ENCODE data around the gene BTG3. TPM values are rescaled to one million over a fixed set of nuclear protein-coding genes. Genes with fewer than 3 reads are reported as not detected.

Gene BTG3
- total and polyA plus RNA-seq, 10 of the 15 experiments (the other 5 are each of a cell fraction or from before 2014, with no cell fraction given): 15.7 to 74.4 (median 34.8) TPM

- TF ChIP-seq RAD21 (IDR thresholded peaks at IDR 0.05; ENCODE audit: insufficient read depth, low read depth, low read length) (no peak), SIX5 (IDR thresholded peaks at IDR 0.05; ENCODE audit: low read depth, low read length, severe bottlenecking) (no peak), E2F4 (IDR thresholded peaks at IDR 0.05; ENCODE audit: low read depth, low read length) (no peak), SUZ12 (IDR thresholded peaks at IDR 0.05; ENCODE audit: unreplicated experiment) (no peak), ZBED1 (IDR thresholded peaks at IDR 0.05; ENCODE audit: borderline replicate concordance) (no peak), NR2C2 (IDR thresholded peaks at IDR 0.05; ENCODE audit: borderline replicate concordance, control insufficient read depth, insufficient read length, low read depth) (no peak)
Measured at GRCh38 chr21:17651526-17651925, 38.8 kb upstream of the BTG3 start (continued).

GRCh38 chr21:17650292-17650691 is 37.6 kb upstream of the BTG3 start:
- CTCF ChIA-PET: no interaction called here
- Histone ChIP-seq H3K4me2 (ENCODE audit: control insufficient read depth, insufficient read depth) (no peak overlapping the region), H3K9ac (ENCODE audit: control insufficient read depth, insufficient read depth, low read length) (no peak overlapping the region), H3K9me3 (replicated peaks; ENCODE audit: control insufficient read depth, insufficient read depth, low read length) (no peaks in the 10 kb centered on the region), H3K36me3 (ENCODE audit: control insufficient read depth in 2 of 2, insufficient read depth in 2 of 2, low read length in 1 of 2) (no peaks in the 10 kb centered on the region), H3K27ac (ENCODE audit: control insufficient read depth, insufficient read depth) (no peak overlapping the region), H3K79me2 (ENCODE audit: control insufficient read depth, insufficient read depth, low read length) (no peaks in the 10 kb centered on the region), H4K20me1 (ENCODE audit: control insufficient read depth, insufficient read depth) (no peaks in the 10 kb centered on the region), H3K27me3 (replicated peaks in 1 of 2; ENCODE audit: control insufficient read depth in 2 of 2, insufficient read depth in 2 of 2, low read length in 1 of 2) (no peaks in the 10 kb centered on the region), H2AFZ (ENCODE audit: control insufficient read depth, low read depth, low read length) (no peak overlapping the region), H3K4me3 (no peak overlapping the region), H3K4me1 (ENCODE audit: control insufficient read depth, insufficient read depth, low read length) (no peaks in the 10 kb centered on the region)
- WGBS (ENCODE audit: insufficient coverage, insufficient replicate concordance, low lambda C conversion rate, missing lambda C conversion rate): 0% methylated on average over 1 of the region's 1 CpG
- RAD21 ChIA-PET (ENCODE audit: unreplicated experiment): no interaction called here
- intact Hi-C loops (cut with micrococcal nuclease; ENCODE audit: unreplicated experiment): no loop called here
- FAIRE-seq: no peak
- TF ChIP-seq FOXK2 (IDR thresholded peaks at IDR 0.05) (no peak), NR2C1 (IDR thresholded peaks at IDR 0.05) (no peak), ZNF384 (IDR thresholded peaks at IDR 0.05; ENCODE audit: borderline replicate concordance, low read depth, low read length) (no peak), POLR2A (IDR thresholded peaks at IDR 0.05; ENCODE audit: low read depth, low read length) (no peak), TCF3 (IDR thresholded peaks at IDR 0.05; ENCODE audit: borderline replicate concordance, insufficient read depth, low read depth, low read length) (no peak), ZNF592 (IDR thresholded peaks at IDR 0.05) (no peak), SIX5 (IDR thresholded peaks at IDR 0.05; ENCODE audit: low read depth, low read length, severe bottlenecking) (no peak)
- no peak for ATAC-seq
- POLR2A ChIA-PET: no interaction called here
- SMC1A ChIA-PET (ENCODE audit: uncharacterized antibody, unreplicated experiment): interaction anchor here (0.7 kb wide), 1 partner anchor 274 kb away, joined by 3 read pairs; no protein-coding TSS in a partner anchor
- no TSS peak for BruUV-seq (replicated peaks)
- no peak for DNase-seq (ENCODE audit: low read depth, low spot score)
- in situ Hi-C loops (cut with MboI): no loop called here

All from GM12878 (cell line).